NCI-H128 (cell line): ENCODE data around the gene ZNF772.

Experiments
- DNase-seq: peaks from one replicate; lab custom pipeline; 2025; ENCODE audit not compliant: unreplicated experiment; lab: John Stamatoyannopoulos, UW

Gene ZNF772

GRCh38 chr19:57435062-57435978 lies 42.0 kb downstream of the ZNF772 start, which contains the start of gene ZNF749:
ZNF749 (plus strand) TSS chr19:57435325; CDS start chr19:57435579, 254 bp downstream.
- peak; percentile 97 for DNase-seq

DNA sequence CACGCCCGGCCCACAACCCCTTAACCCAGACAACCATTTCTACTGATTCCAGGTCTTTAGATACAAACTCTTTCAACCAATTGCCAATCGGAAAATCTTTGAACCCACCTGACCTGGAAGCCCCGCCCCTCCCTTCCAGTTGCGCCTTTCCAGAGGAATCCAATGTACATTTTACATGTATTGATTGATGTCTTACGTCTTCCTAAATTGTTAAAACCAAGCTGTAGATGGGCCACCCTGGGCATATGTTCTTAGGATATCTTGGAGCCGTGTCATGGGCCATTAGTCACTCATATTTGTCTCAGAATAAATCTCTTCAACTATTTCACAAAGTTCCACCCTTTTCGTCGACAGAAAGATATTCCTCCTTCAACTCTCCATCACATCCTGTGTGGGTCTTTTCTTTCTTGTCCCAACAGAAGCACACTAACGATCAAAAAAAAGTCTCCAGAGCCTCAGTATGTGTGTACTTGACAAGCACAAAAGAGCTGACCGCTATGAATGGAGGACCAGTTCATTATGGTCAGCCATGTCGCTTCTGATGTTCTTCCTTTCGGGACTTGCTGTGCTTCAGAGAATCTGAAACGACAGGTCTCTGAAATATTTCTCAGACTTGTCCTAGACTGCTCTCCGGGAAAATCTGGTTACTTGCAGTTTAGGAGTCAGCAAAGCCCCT lies 42.8 kb downstream of the ZNF772 start:
- no peak for DNase-seq

- DNase-seq = no peak
These were observed 56.3 kb downstream of the ZNF772 start for GRCh38 chr19:57421037-57421436.

DNA sequence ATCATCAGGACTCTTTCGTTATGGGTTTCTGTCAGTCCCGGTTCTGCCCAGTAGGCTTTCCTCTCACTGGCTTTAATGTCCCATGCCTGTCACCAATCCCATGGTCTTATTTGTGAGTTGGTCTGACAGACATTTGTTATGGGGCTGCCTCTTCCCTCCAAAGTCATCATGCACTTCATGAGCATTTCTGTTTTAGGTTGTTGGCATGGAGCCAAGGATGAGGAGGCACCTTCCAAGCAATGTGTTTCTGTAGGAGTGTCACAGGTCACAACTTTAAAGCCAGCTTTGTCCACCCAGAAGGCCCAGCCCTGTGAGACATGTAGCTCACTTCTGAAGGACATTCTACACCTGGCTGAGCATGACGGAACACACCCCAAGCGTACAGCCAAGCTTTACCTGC lies 57.9 kb downstream of the ZNF772 start:
- DNase-seq = no peak
